ENCODE results near the gene ECI2.
"Not testable (repeated sequence)": the region's sequence is repeated elsewhere in the genome, so short reads cannot be mapped to it uniquely, and the experiment has no call there.

Gene ECI2

GRCh38 chr6:4136354-4136831, 1.0 kb upstream of the ECI2 start:
- DNase-seq = no peak

DNA sequence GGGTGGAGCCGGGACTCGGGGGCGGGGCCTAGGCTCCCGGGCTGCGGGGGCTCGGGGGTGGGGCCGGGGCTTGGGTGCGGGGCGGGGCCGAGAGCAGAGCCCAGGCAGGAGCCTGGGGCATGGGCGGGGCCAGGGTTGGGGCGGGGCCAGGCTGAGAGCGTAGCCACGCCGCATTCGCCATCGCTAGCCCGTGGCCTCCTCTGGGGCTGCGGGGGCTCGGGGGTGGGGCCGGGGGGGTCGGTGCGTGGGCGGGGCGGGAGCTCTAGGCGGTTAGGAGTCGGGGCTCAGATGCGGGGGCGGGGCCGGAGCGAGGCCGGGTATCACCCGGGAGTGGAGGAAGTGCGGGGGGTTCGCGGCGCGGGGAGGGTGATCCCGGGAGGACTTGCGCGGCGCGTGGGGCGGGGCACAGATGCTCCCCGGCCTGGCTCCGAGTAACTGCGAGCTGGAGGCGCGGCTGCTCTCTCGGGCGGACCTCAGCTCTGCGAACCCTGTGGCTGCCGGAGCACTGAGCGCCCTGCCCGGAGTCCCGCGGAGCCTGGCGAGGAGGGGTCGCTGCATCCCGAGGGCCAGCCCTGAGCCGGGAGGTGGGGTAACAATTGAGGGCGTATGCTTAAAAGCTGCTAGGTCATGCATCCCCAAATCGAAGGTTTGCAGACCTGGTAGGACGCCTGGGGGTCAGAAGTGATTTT, 434 bp upstream of the ECI2 start:
- peak; percentile 91 for DNase-seq

- no peak for DNase-seq
Measured at GRCh38 chr6:4133941-4134838, 1.2 kb downstream of the ECI2 start.

GRCh38 chr6:4130357-4130987, 4.9 kb downstream of the ECI2 start:
- DNase-seq = peak; percentile 38

DNA sequence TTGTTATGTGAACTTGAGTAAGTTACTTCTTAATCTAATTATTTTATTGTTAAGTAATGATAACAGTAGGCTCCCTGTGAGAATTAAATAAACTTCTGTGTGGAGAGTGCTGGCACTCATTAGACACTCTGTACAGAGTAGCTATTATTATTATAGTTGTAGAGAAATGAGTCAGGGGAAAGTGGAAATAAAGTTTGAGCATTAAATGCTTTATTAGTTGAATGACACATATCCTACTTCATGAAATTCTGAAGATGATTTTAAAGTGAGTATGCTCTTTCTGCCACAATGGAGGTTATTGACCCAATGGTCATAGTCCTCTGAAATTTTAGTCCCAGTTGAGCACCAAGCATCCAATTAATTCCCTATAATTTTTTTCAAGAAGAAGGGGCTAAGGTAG, 5.9 kb downstream of the ECI2 start:
- DNase-seq = no peak

DNA sequence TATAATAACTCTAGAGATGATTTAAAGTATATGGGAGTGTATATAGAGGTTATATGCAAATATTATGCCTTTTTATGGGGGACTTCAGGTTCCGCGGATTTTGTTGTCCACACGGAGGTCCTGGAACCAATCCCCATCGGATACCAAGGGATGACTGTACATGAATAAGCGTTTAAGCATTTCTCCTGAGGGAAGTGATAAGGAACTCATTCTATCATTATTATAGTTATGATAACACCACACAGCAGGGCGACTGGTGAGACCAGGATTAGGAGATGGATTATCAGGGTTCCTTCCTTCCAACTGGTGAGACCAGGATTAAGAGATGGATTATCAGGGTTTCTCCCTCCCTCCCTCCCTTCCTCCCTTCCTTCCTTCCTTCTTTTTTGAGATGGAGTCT, 6.6 kb downstream of the ECI2 start:
- no peak for DNase-seq

DNA sequence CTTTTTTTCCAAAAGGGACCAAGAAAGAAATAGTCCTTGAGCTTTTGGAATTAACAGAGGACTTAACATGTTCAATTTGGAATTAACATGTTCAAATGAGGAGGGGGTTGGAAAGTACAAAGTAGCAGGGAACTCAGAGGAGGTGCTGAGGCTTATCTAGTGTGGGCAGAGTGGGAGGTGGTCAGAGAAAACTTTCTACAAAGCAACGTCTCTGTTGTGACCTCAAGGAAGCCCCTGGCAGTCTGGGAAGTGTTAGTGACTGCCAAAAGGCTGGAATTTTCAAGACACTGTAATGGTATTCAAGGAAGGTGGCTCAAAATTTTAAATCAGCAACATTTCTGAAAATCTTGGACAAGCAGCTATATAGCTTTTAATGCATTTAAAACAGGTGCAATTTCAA, 7.3 kb downstream of the ECI2 start:
- no peak for DNase-seq

DNA sequence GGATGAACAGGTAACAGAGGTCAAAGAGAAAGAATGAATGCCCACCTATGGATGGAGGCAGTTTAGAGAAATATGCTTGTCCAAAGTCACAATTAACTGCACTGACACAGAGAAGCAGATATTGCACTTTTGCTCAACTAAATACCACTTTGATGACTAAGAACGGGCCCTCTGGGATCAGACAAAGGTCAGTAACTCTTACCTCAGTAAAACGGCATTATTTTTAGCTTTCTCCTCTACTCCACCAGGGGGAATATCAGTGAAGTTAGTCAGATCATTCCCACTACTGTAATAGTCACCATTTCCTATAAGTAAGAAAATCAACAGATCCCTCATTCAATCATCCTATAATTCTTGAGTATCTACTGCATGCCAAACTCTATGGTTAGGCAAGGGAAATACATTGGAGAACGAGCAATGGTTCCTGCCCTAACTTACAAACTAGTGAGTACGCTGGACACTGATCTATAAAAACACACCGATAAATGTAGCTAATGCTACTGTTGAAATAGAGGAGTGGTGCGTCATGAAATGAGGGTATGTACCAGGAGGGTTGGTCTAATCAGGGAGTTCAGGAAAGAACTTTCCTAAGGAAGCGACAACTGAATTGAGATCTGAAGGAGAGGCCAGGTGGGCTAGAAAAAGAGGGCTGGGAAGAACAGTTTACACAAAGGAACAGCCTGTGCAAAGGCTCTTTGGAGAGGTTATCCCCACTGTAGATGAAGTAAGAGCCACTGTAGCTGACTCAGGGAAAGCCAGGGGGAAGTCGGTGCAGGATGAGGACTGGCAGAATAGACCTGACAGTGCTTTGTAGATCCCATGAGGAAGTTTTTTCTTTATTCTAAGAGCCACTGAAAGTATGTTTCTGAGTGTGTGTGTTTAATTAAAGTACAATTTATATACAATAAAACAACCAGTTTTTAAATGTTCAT, 9.2 kb downstream of the ECI2 start:
- DNase-seq = no peak

DNA sequence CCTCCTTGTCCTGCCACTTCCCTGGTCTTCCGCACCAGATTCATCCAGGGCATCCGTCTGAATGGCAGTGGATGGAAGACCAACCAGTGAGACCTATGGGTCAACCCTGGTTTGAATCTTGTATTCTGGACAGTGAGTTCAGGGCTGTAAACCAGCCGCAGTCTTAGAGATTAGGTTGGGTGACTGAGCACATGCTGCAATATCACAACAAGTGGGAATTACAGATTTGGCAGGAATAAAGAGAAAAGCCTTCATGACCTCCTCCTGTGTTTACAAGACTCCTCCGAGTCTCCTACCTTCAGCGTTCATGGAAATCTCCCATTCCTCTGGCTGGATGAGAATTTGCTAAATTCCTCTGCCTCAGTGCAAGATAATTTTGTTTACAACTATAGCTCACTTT, 9.9 kb downstream of the ECI2 start:
- no peak for DNase-seq

GRCh38 chr6:4124351-4124750, 11.0 kb downstream of the ECI2 start:
- DNase-seq = no peak

DNA sequence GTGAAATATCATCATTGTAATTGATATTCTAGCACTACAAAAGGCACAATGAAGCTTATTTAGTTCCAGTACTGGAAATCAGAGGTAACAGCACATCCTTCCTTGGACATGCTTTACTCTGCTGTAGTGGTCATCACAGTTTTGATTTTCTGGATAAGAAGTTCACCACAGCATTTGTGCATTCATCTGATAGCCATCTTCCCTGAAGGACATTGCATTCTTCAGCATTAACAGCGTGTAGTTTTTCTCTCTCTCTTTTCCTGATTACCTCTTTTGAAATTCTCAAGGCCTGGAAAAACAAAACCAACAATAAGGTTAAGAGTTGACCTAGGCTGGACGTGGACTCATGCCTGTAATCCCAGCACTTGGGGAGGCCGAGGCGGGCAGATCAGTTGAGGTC, 19.6 kb downstream of the ECI2 start:
- DNase-seq = no peak

- DNase-seq = no peak
Measured at GRCh38 chr6:4114123-4114522, 21.3 kb downstream of the ECI2 start.

DNA sequence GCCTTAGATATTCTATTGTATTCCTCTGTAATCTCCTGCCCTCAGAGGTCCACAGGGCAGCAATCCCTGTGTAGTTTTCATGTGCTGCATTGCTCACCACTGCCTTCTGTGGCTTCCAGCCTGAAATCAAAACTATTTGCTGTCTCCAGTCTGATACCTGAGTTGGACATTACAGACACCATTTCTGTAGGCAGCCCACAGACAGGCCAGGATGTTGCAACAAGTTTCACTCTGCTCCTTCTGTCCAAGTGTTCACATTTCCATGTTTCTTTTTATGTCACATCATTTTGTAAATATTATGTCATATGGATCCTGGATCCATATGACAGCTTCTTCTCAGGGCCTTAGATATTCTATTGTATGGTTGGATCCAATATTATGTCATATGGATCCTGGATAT, 21.7 kb downstream of the ECI2 start:
- no peak for DNase-seq

DNA sequence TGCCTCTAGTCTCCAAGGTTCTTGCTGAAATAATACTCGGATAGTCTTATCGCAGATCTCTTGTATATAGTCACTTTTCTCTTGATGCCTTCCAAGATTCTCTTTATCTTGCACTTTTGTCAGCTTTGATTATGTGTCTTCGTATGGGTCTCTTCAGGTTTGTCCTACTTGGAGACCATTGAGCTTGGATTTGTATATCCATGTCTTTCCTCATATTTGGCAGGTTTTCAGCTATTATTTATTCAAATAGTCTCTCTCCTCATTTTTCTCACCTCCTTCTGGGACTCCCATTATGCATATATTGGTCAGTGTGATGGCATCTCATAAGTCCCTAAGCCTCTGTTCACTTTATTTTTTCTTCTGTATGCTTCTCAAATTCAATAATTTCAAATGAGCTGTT, 23.0 kb downstream of the ECI2 start:
- DNase-seq = no peak

GRCh38 chr6:4109363-4109815, 26.0 kb downstream of the ECI2 start:
- not testable (repeated sequence) for DNase-seq

DNA sequence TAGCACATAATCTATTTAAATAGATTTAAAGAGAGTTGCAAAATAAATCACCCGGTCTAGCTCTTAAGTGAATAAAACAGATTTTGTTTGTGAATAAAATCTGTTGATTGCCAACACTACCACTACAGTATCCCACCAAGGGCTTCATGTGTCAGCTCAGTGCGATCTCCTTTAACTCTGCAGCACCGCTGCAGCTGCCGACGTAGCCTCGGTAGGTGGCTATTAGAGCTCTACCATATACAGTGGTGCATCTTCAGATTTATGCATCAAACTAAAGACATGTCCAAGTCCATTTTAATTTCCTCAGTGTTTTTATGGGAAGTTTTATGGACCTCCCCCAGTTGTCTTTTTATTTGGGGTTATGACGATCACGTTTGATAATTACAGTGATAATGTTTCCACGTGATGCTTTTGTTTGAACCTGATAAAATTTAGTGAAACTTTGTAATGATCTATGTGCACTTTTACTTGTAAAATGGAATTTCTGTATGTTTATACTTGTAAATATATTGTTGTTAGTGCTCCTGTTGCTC, 26.7 kb downstream of the ECI2 start:
- no peak for DNase-seq

GRCh38 chr6:4107873-4108272, 27.5 kb downstream of the ECI2 start:
- no peak for DNase-seq

- no peak for DNase-seq
Measured at GRCh38 chr6:4105980-4106536, 29.3 kb downstream of the ECI2 start.

- no peak for DNase-seq
Measured at GRCh38 chr6:4103929-4104328, 31.4 kb downstream of the ECI2 start.

DNA sequence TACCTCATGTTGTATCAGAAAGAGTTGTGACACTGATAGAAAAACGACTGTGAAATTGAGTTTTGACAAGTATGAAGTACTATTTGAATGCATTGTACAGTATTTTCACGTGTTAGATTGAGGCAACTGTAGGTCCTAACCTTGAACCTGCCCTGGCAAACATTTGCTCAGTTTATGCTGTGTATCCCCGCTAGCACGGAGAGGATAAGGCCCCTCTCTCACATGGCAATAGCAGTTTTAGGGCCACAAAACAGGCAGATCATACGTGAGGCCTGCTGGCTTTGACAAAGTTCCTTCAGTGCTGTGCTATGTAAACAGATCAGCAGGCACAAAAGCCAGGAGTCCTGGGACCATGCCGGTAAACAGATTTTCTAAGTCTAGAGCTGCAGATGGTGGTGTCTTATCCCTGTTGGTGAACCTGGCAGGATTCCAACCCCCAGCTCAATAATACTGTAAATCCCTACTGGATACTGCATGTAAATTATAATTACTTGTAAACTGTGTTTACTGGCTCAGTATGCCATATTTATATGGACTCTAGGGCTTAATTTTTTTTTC, 32.6 kb downstream of the ECI2 start:
- DNase-seq = no peak

GRCh38 chr6:4101298-4101697, 34.1 kb downstream of the ECI2 start:
- DNase-seq = no peak

DNA sequence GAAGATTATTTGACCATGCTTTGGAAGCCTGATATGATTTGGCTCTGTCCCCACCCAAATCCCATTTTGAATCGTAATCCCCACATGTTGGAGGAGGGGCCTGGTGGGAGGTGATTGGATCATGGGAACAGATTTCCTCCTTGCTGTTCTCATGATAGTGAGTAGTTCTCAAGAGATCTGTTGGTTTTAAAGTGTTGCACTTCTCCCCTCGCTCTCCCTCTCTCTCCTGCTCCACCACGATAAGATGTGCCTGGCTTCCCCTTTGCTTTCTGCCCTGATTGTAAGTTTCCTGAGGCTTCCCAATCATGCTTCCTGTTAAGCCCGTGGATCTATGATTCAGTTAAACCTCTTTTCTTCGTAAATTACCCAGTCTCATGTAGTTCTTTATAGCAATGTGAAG, 34.7 kb downstream of the ECI2 start:
- DNase-seq = no peak
